NB4 (cell line): ENCODE results near the gene TP73.

Source experiments
- TF ChIP-seq, protein P1 (sequence below): IDR thresholded peaks from one replicate; pipeline ENCODE4 v1.5.1; 2012; ENCODE audit warnings: low read depth, low read length
- TF ChIP-seq, protein P2 (sequence below): IDR thresholded peaks from 2 replicates; pipeline ENCODE4 v1.6.1; 2011; ENCODE audit warnings: low read depth, low read length

DNA sequence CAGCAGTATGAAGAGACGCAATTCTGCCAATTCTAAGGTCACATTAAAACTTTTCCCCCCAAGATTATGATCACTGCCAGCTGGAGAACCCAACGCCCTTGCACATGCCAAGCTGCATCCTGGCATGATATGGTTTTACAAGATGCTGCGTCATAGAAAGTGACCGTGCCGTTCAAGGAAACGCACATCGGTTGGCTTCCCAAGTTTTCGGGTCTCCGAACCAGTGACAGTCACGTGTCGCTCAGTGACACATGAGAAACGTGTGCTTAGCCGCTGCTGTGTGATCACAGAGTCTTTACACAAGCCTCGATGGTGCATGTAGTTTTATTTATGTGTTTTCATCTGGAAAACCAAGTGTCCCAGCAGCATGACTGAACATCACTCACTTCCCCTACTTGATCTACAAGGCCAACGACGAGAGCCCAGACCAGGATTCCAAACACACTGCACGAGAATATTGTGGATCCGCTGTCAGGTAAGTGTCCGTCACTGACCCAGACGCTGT, 127.6 kb downstream of the TP73 start:
- TF ChIP-seq, protein P1, sequence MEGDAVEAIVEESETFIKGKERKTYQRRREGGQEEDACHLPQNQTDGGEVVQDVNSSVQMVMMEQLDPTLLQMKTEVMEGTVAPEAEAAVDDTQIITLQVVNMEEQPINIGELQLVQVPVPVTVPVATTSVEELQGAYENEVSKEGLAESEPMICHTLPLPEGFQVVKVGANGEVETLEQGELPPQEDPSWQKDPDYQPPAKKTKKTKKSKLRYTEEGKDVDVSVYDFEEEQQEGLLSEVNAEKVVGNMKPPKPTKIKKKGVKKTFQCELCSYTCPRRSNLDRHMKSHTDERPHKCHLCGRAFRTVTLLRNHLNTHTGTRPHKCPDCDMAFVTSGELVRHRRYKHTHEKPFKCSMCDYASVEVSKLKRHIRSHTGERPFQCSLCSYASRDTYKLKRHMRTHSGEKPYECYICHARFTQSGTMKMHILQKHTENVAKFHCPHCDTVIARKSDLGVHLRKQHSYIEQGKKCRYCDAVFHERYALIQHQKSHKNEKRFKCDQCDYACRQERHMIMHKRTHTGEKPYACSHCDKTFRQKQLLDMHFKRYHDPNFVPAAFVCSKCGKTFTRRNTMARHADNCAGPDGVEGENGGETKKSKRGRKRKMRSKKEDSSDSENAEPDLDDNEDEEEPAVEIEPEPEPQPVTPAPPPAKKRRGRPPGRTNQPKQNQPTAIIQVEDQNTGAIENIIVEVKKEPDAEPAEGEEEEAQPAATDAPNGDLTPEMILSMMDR, result no peak
- TF ChIP-seq, protein P2, sequence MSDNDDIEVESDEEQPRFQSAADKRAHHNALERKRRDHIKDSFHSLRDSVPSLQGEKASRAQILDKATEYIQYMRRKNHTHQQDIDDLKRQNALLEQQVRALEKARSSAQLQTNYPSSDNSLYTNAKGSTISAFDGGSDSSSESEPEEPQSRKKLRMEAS, result no peak
